ENCODE results near the gene GPR141.

DNA sequence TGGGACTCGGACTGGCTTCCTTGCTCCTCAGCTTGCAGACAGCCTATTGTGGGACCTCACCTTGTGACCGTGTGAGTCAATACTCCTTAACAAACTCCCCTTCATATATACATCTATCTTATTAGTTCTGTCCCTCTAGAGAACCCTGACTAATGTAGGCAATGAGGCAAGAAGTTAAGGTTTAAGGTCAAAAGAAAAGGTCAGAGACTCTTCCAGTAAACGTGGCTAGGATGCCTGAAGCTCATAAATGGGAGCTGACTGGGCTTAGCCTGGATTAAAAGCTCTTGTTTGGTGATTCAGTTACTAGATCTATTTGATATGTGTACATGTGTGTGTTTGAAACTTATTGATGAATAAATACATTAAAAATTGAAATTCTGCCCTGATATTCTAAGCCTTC, 10.6 kb upstream of the GPR141 start:
- TF ChIP-seq, protein P1, sequence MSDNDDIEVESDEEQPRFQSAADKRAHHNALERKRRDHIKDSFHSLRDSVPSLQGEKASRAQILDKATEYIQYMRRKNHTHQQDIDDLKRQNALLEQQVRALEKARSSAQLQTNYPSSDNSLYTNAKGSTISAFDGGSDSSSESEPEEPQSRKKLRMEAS (CRISPR knock-in tag; IDR thresholded peaks at IDR 0.05) = no peak
- TF ChIP-seq, protein P2, sequence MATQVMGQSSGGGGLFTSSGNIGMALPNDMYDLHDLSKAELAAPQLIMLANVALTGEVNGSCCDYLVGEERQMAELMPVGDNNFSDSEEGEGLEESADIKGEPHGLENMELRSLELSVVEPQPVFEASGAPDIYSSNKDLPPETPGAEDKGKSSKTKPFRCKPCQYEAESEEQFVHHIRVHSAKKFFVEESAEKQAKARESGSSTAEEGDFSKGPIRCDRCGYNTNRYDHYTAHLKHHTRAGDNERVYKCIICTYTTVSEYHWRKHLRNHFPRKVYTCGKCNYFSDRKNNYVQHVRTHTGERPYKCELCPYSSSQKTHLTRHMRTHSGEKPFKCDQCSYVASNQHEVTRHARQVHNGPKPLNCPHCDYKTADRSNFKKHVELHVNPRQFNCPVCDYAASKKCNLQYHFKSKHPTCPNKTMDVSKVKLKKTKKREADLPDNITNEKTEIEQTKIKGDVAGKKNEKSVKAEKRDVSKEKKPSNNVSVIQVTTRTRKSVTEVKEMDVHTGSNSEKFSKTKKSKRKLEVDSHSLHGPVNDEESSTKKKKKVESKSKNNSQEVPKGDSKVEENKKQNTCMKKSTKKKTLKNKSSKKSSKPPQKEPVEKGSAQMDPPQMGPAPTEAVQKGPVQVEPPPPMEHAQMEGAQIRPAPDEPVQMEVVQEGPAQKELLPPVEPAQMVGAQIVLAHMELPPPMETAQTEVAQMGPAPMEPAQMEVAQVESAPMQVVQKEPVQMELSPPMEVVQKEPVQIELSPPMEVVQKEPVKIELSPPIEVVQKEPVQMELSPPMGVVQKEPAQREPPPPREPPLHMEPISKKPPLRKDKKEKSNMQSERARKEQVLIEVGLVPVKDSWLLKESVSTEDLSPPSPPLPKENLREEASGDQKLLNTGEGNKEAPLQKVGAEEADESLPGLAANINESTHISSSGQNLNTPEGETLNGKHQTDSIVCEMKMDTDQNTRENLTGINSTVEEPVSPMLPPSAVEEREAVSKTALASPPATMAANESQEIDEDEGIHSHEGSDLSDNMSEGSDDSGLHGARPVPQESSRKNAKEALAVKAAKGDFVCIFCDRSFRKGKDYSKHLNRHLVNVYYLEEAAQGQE (IDR thresholded peaks at IDR 0.05; ENCODE audit: borderline replicate concordance) = no peak
- TF ChIP-seq, protein P2 (CRISPR knock-in tag; IDR thresholded peaks at IDR 0.05; ENCODE audit: low read depth) = no peak
- TF ChIP-seq RNF2 (IDR thresholded peaks at IDR 0.05) = no peak
- TF ChIP-seq, protein P3, sequence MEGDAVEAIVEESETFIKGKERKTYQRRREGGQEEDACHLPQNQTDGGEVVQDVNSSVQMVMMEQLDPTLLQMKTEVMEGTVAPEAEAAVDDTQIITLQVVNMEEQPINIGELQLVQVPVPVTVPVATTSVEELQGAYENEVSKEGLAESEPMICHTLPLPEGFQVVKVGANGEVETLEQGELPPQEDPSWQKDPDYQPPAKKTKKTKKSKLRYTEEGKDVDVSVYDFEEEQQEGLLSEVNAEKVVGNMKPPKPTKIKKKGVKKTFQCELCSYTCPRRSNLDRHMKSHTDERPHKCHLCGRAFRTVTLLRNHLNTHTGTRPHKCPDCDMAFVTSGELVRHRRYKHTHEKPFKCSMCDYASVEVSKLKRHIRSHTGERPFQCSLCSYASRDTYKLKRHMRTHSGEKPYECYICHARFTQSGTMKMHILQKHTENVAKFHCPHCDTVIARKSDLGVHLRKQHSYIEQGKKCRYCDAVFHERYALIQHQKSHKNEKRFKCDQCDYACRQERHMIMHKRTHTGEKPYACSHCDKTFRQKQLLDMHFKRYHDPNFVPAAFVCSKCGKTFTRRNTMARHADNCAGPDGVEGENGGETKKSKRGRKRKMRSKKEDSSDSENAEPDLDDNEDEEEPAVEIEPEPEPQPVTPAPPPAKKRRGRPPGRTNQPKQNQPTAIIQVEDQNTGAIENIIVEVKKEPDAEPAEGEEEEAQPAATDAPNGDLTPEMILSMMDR (IDR thresholded peaks at IDR 0.05 in 2 of 3, conservative IDR thresholded peaks at IDR 0.05 in 1 of 3; ENCODE audit: insufficient read depth in 2 of 3, low read depth in 1 of 3, low read length in 3 of 3) = no peak
- no peak for TF ChIP-seq ZNF217 (CRISPR knock-in tag; IDR thresholded peaks at IDR 0.05)
- TF ChIP-seq CHD1 (IDR thresholded peaks at IDR 0.05; ENCODE audit: low read length) = no peak
- no peak for TF ChIP-seq CREBBP (IDR thresholded peaks at IDR 0.05; ENCODE audit: low read depth, low read length)
- no peak for TF ChIP-seq NR2C2 (CRISPR knock-in tag; IDR thresholded peaks at IDR 0.05)
- TF ChIP-seq NR2C2 (tag; IDR thresholded peaks at IDR 0.05) = no peak
- no peak for TF ChIP-seq POLR2A (conservative IDR thresholded peaks at IDR 0.05)
- TF ChIP-seq SMAD3 (CRISPR knock-in tag; conservative IDR thresholded peaks at IDR 0.05) = no peak
- TF ChIP-seq EZH2 (IDR thresholded peaks at IDR 0.05; ENCODE audit: borderline replicate concordance, low read depth, low read length) = no peak
- TF ChIP-seq SPI1 (IDR thresholded peaks at IDR 0.05; ENCODE audit: borderline replicate concordance, low read depth, low read length) = no peak

Data from K562 (cell line).